Osteoblast (primary cell): ENCODE results near the gene ADAMTS20. TPM values are rescaled to one million over a fixed set of nuclear protein-coding genes. Genes with fewer than 3 reads are reported as not detected.

ENCODE experiments used
- DNase-seq: peaks from one replicate; pipeline ENCODE4 v3.0.0; 2011; ENCODE audit warnings: low spot score, mixed read lengths; ENCODE audit not compliant: insufficient read length; ENCODE audit errors: missing footprints
- H2AFZ ChIP-seq: 2 replicates; pipeline ENCODE4 v1.6.0; 2011; ENCODE audit warnings: mild to moderate bottlenecking, low read length
- H3K27ac ChIP-seq: 2 replicates; pipeline ENCODE4 v1.5.1; 2011; ENCODE audit warnings: mild to moderate bottlenecking, low read depth, low read length, moderate library complexity
- H3K27me3 ChIP-seq: 2 replicates; pipeline ENCODE4 v1.6.0; 2012; ENCODE audit warnings: mild to moderate bottlenecking, control low read depth, inconsistent platforms, low read length, moderate library complexity; ENCODE audit not compliant: insufficient read depth
- H3K36me3 ChIP-seq: 2 replicates; pipeline ENCODE4 v1.5.1; 2011; ENCODE audit warnings: mild to moderate bottlenecking, low read length, control low read depth, moderate library complexity; ENCODE audit not compliant: insufficient read depth
- H3K4me1 ChIP-seq: 2 replicates; pipeline ENCODE4 v1.5.1; 2011; ENCODE audit warnings: mild to moderate bottlenecking, low read length, control low read depth, moderate library complexity; ENCODE audit not compliant: insufficient read depth
- H3K4me2 ChIP-seq: 2 replicates; pipeline ENCODE4 v1.6.0; 2011; ENCODE audit warnings: mild to moderate bottlenecking, low read length; ENCODE audit not compliant: insufficient read depth
- H3K4me3 ChIP-seq: fragments of 200-600 bp; sonication (generic); 3 replicates; pipeline ENCODE4 v1.5.1; 2012; ENCODE audit warnings: mild to moderate bottlenecking, low read length, inconsistent platforms; ENCODE audit not compliant: insufficient read depth
- H3K79me2 ChIP-seq: 2 replicates; pipeline ENCODE4 v1.6.0; 2012; ENCODE audit warnings: mild to moderate bottlenecking, low read length, control low read depth, inconsistent platforms; ENCODE audit not compliant: insufficient read depth
- H3K9me3 ChIP-seq: 2 replicates; pipeline ENCODE4 v1.5.1; 2011; ENCODE audit warnings: low read depth, low read length, control low read depth
- H4K20me1 ChIP-seq: 2 replicates; pipeline ENCODE4 v1.6.0; 2012; ENCODE audit warnings: mild to moderate bottlenecking, low read length, control low read depth; ENCODE audit not compliant: insufficient read depth
- total RNA-seq: library from RNA; depleted of rRNA; stranded (reverse); fragments of >200 nt; gene quantifications from 2 replicates; pipeline ENCODE4 v1.2.3, GENCODE V29; 2012
- TF ChIP-seq, protein P1 (sequence below): IDR thresholded peaks from 2 replicates; pipeline ENCODE4 v1.5.1; 2011; ENCODE audit warnings: mild to moderate bottlenecking, low read depth, low read length, moderate library complexity; ENCODE audit errors: extremely low read depth

Gene ADAMTS20
- total RNA-seq, 1 donor = not detected

DNA sequence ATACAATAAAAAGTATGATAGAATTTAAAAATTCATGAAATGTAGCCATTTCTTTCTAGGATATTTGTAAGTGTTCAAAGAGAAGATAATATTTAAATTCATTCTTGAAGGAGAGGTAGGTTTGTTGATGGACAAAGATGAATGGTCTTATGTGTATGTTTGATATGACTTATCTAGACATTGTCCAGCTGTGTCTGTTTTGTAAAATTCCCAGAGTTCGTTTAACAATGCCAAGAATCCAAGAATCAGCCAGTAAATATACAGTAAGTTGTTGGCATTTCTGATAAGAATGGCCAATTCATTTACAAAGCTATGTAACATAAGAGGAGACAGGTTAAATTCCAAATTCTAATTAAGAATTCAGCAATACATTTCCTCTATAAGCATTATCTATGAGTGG, 150.9 kb downstream of the ADAMTS20 start:
- no peaks in the 10 kb centered on the region for H4K20me1 ChIP-seq
- no peaks in the 10 kb centered on the region for H3K27me3 ChIP-seq
- H3K4me1 ChIP-seq = no peaks in the 10 kb centered on the region
- H3K4me3 ChIP-seq = no peak overlapping the region
- no peaks in the 10 kb centered on the region for H3K36me3 ChIP-seq
- H3K27ac ChIP-seq = no peak overlapping the region
- no peak overlapping the region for H3K4me2 ChIP-seq
- no peaks in the 10 kb centered on the region for H3K9me3 ChIP-seq
- H2AFZ ChIP-seq = no peak overlapping the region
- no peaks in the 10 kb centered on the region for H3K79me2 ChIP-seq
- TF ChIP-seq, protein P1, sequence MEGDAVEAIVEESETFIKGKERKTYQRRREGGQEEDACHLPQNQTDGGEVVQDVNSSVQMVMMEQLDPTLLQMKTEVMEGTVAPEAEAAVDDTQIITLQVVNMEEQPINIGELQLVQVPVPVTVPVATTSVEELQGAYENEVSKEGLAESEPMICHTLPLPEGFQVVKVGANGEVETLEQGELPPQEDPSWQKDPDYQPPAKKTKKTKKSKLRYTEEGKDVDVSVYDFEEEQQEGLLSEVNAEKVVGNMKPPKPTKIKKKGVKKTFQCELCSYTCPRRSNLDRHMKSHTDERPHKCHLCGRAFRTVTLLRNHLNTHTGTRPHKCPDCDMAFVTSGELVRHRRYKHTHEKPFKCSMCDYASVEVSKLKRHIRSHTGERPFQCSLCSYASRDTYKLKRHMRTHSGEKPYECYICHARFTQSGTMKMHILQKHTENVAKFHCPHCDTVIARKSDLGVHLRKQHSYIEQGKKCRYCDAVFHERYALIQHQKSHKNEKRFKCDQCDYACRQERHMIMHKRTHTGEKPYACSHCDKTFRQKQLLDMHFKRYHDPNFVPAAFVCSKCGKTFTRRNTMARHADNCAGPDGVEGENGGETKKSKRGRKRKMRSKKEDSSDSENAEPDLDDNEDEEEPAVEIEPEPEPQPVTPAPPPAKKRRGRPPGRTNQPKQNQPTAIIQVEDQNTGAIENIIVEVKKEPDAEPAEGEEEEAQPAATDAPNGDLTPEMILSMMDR = no peak
- DNase-seq = no peak

DNA sequence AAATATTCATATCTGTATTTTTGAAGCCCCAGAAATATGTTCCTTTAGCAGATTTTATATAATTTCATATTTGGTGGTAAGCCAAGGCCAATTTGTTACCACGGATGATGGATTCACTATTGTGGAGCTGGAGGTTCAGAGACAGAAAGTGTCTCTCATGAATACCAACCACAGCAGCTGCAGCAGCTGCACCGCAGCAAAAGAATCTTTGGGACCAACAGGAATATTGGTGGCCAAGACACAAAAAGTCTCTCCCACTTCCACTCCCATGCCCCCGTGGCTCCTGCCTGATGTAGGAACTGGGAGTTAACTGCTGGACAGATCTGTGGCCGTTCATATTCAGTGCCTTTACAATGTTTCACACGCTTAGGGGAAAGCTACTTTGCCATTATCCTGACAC, 155.3 kb downstream of the ADAMTS20 start:
- H2AFZ ChIP-seq = no peak overlapping the region
- H3K36me3 ChIP-seq = no peaks in the 10 kb centered on the region
- H3K27me3 ChIP-seq = no peaks in the 10 kb centered on the region
- H3K27ac ChIP-seq = no peak overlapping the region
- TF ChIP-seq, protein P1 = no peak
- DNase-seq = no peak
- H3K4me3 ChIP-seq = no peak overlapping the region
- no peaks in the 10 kb centered on the region for H4K20me1 ChIP-seq
- H3K79me2 ChIP-seq = no peaks in the 10 kb centered on the region
- H3K4me1 ChIP-seq = no peaks in the 10 kb centered on the region
- no peaks in the 10 kb centered on the region for H3K9me3 ChIP-seq
- no peak overlapping the region for H3K4me2 ChIP-seq

DNA sequence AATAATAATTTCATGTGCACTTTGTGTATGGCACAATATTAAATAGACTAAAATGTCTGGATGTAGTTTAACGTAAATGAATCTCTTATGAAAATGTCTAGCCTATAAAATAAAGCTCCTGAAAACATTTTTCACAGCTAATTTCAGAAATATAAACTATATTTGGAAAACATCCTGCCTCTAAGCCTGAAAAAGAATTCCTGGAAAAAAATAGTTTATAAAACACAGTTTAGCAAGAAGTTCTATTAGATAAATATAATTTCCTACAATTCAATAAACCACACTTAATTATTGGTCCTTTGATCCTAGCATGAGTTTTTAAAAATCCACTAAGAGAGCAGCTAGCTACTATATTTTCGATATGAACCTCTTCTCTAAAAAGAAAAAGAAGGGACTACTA, 159.9 kb downstream of the ADAMTS20 start:
- TF ChIP-seq, protein P1 = no peak
- Histone ChIP-seq H3K4me1 (no peaks in the 10 kb centered on the region), H4K20me1 (no peaks in the 10 kb centered on the region), H3K27me3 (no peaks in the 10 kb centered on the region), H3K79me2 (no peaks in the 10 kb centered on the region), H3K36me3 (no peaks in the 10 kb centered on the region), H2AFZ (no peak overlapping the region), H3K4me3 (no peak overlapping the region), H3K4me2 (no peak overlapping the region), H3K9me3 (no peaks in the 10 kb centered on the region), H3K27ac (no peak overlapping the region)
- no peak for DNase-seq

- DNase-seq = no peak
- no peaks in the 10 kb centered on the region for H3K79me2 ChIP-seq
- no peak overlapping the region for H3K4me3 ChIP-seq
- H3K9me3 ChIP-seq = no peaks in the 10 kb centered on the region
- H4K20me1 ChIP-seq = no peaks in the 10 kb centered on the region
- no peak overlapping the region for H3K4me2 ChIP-seq
- no peak overlapping the region for H3K27ac ChIP-seq
- H3K27me3 ChIP-seq = no peaks in the 10 kb centered on the region
- H2AFZ ChIP-seq = no peak overlapping the region
- H3K36me3 ChIP-seq = no peaks in the 10 kb centered on the region
- TF ChIP-seq, protein P1 = no peak
- no peaks in the 10 kb centered on the region for H3K4me1 ChIP-seq
These were observed 170.1 kb downstream of the ADAMTS20 start for GRCh38 chr12:43381879-43382278.
